Measurements from ENCODE around the gene ANXA2. TPM values are rescaled to one million over a fixed set of nuclear protein-coding genes. Genes with fewer than 3 reads are reported as not detected.
"Not testable (repeated sequence)": the region's sequence is repeated elsewhere in the genome, so short reads cannot be mapped to it uniquely, and the experiment has no call there.

The ANXA2 gene
- total RNA-seq, 1 experiment from 2014 or later = 6.7 TPM

- Histone ChIP-seq H3K27ac (ENCODE audit: low read length) (no peak overlapping the region), H3K79me2 (ENCODE audit: low read length) (no peaks in the 10 kb centered on the region), H3K9ac (ENCODE audit: low read length) (no peak overlapping the region), H4K20me1 (ENCODE audit: insufficient read depth, low read depth, low read length) (no peaks in the 10 kb centered on the region), H3K27me3 (ENCODE audit: low read length) (no peaks in the 10 kb centered on the region), H3K9me2 (replicated peaks; ENCODE audit: insufficient read depth, low read length) (no peaks in the 10 kb centered on the region), H3K4me3 (ENCODE audit: low read length) (no peak overlapping the region), H3K36me3 (ENCODE audit: insufficient read depth, low read length) (peaks cover 5% of the 10 kb centered on the region; the same call in 1 of the 2 replicates), H3K4me2 (ENCODE audit: low read depth, low read length, poor library complexity, severe bottlenecking) (no peak overlapping the region), H3K9me3 (ENCODE audit: low read length) (no peaks in the 10 kb centered on the region), H2AFZ (ENCODE audit: low read length) (no peak overlapping the region), H3K4me1 (ENCODE audit: low read length) (no peaks in the 10 kb centered on the region)
- DNase-seq = no peak
These were observed 18.7 kb upstream of the ANXA2 start for GRCh38 chr15:60416484-60416883.

DNA sequence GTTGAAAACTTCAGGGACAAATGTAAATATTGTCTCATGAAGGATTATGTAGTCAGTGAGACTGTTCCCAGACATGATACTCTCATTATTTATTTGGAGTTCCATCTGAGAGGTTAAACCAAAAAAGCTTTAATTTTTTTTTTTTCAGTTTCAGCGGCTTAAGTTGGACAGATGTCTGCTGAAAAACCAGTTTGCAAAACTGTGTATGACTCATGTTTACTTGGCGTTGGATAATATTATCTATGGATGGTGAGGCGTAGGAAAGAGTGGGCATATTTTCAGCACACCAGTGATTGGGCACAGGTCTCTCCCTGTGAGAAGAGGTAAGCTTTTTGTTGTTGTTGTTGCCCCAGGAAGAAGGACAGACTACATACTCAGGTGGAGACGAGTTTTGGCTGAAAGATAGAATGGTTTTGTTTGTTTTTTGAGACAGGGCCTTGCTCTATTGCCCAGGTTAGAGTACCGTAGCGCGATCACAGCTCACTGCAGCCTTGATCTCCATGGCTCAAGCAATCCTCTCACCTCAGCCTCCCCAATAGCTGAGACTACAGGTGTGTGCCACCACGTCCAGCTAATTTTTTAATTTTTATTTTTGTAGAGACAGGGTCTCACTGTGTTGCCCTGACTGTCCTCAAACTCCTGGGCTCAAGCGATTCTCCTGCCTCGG is 16.4 kb upstream of the ANXA2 start:
- no peaks in the 10 kb centered on the region for H4K20me1 ChIP-seq (ENCODE audit: insufficient read depth, low read depth, low read length)
- no peaks in the 10 kb centered on the region for H3K9me2 ChIP-seq (replicated peaks; ENCODE audit: insufficient read depth, low read length)
- no peak for DNase-seq
- H3K4me1 ChIP-seq (ENCODE audit: low read length) = no peaks in the 10 kb centered on the region
- H2AFZ ChIP-seq (ENCODE audit: low read length) = no peak overlapping the region
- H3K36me3 ChIP-seq (ENCODE audit: insufficient read depth, low read length) = no peaks in the 10 kb centered on the region
- H3K9ac ChIP-seq (ENCODE audit: low read length) = no peak overlapping the region
- H3K27me3 ChIP-seq (ENCODE audit: low read length) = no peaks in the 10 kb centered on the region
- no peaks in the 10 kb centered on the region for H3K79me2 ChIP-seq (ENCODE audit: low read length)
- no peaks in the 10 kb centered on the region for H3K9me3 ChIP-seq (ENCODE audit: low read length)
- no peak overlapping the region for H3K27ac ChIP-seq (ENCODE audit: low read length)
- no peak overlapping the region for H3K4me2 ChIP-seq (ENCODE audit: low read depth, low read length, poor library complexity, severe bottlenecking)
- H3K4me3 ChIP-seq (ENCODE audit: low read length) = no peak overlapping the region

DNA sequence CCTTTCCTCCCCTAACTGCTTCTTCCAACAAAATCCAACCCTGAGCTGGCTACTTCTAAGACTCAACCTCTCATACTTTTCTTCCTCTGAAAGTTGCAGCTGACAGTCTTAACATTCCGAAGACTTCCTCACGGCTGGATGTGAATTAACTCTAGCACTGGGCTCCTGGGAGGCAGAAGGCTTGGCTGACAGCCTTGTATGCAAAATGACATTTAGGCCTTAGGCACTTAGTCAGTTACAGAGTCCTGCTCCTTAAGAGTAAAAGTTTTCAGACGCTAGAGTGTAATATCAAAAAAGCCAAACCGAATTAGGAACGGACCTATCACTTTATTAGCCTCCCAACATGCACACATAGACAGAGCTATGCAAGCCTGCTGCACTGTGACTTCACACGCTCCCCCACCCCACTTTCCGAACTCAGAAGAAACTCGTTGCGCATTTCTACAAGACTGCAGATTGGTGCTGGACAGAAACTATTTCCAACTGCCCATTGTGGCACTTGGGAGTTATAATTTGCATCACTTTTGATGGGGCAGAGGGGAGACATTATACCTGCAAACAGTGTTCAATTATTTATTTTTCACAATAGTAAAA is 15.5 kb upstream of the ANXA2 start:
- DNase-seq = no peak
- no peaks in the 10 kb centered on the region for H3K9me2 ChIP-seq (replicated peaks; ENCODE audit: insufficient read depth, low read length)
- no peak overlapping the region for H3K4me2 ChIP-seq (ENCODE audit: low read depth, low read length, poor library complexity, severe bottlenecking)
- H3K79me2 ChIP-seq (ENCODE audit: low read length) = no peaks in the 10 kb centered on the region
- no peak overlapping the region for H3K27ac ChIP-seq (ENCODE audit: low read length)
- peaks cover 5% of the 10 kb centered on the region for H3K4me1 ChIP-seq (ENCODE audit: low read length)
- no peaks in the 10 kb centered on the region for H4K20me1 ChIP-seq (ENCODE audit: insufficient read depth, low read depth, low read length)
- H3K9ac ChIP-seq (ENCODE audit: low read length) = no peak overlapping the region
- no peak overlapping the region for H2AFZ ChIP-seq (ENCODE audit: low read length)
- no peak overlapping the region for H3K4me3 ChIP-seq (ENCODE audit: low read length)
- no peaks in the 10 kb centered on the region for H3K27me3 ChIP-seq (ENCODE audit: low read length)
- H3K36me3 ChIP-seq (ENCODE audit: insufficient read depth, low read length) = no peaks in the 10 kb centered on the region
- no peaks in the 10 kb centered on the region for H3K9me3 ChIP-seq (ENCODE audit: low read length)

- H4K20me1 ChIP-seq (ENCODE audit: insufficient read depth, low read depth, low read length); H3K9ac ChIP-seq (ENCODE audit: low read length); H3K4me1 ChIP-seq (ENCODE audit: low read length); H3K9me2 ChIP-seq (replicated peaks; ENCODE audit: insufficient read depth, low read length); H3K4me3 ChIP-seq (ENCODE audit: low read length); H3K4me2 ChIP-seq (ENCODE audit: low read depth, low read length, poor library complexity, severe bottlenecking); H3K36me3 ChIP-seq (ENCODE audit: insufficient read depth, low read length); DNase-seq; H2AFZ ChIP-seq (ENCODE audit: low read length); H3K9me3 ChIP-seq (ENCODE audit: low read length); H3K79me2 ChIP-seq (ENCODE audit: low read length); H3K27me3 ChIP-seq (ENCODE audit: low read length); H3K27ac ChIP-seq (ENCODE audit: low read length): not testable (repeated sequence)
These were observed 15.0 kb upstream of the ANXA2 start for GRCh38 chr15:60412807-60413206.

- Histone ChIP-seq H3K79me2 (ENCODE audit: low read length) (no peaks in the 10 kb centered on the region), H3K4me2 (ENCODE audit: low read depth, low read length, poor library complexity, severe bottlenecking) (no peak overlapping the region), H3K27ac (ENCODE audit: low read length) (no peak overlapping the region), H3K9ac (ENCODE audit: low read length) (no peak overlapping the region), H2AFZ (ENCODE audit: low read length) (no peak overlapping the region), H3K4me3 (ENCODE audit: low read length) (no peak overlapping the region), H3K36me3 (ENCODE audit: insufficient read depth, low read length) (no peaks in the 10 kb centered on the region), H4K20me1 (ENCODE audit: insufficient read depth, low read depth, low read length) (no peaks in the 10 kb centered on the region), H3K4me1 (ENCODE audit: low read length) (peaks cover 7% of the 10 kb centered on the region), H3K9me3 (ENCODE audit: low read length) (no peaks in the 10 kb centered on the region), H3K9me2 (replicated peaks; ENCODE audit: insufficient read depth, low read length) (no peaks in the 10 kb centered on the region), H3K27me3 (ENCODE audit: low read length) (no peaks in the 10 kb centered on the region)
- no peak for DNase-seq
These were observed 14.1 kb upstream of the ANXA2 start for GRCh38 chr15:60411774-60412425.

GRCh38 chr15:60410350-60410749 is 12.6 kb upstream of the ANXA2 start:
- not testable (repeated sequence) for H3K27ac ChIP-seq (ENCODE audit: low read length); H4K20me1 ChIP-seq (ENCODE audit: insufficient read depth, low read depth, low read length); H2AFZ ChIP-seq (ENCODE audit: low read length); DNase-seq; H3K4me3 ChIP-seq (ENCODE audit: low read length); H3K9ac ChIP-seq (ENCODE audit: low read length); H3K79me2 ChIP-seq (ENCODE audit: low read length); H3K4me1 ChIP-seq (ENCODE audit: low read length); H3K9me3 ChIP-seq (ENCODE audit: low read length); H3K27me3 ChIP-seq (ENCODE audit: low read length); H3K4me2 ChIP-seq (ENCODE audit: low read depth, low read length, poor library complexity, severe bottlenecking); H3K9me2 ChIP-seq (replicated peaks; ENCODE audit: insufficient read depth, low read length); H3K36me3 ChIP-seq (ENCODE audit: insufficient read depth, low read length)

DNA sequence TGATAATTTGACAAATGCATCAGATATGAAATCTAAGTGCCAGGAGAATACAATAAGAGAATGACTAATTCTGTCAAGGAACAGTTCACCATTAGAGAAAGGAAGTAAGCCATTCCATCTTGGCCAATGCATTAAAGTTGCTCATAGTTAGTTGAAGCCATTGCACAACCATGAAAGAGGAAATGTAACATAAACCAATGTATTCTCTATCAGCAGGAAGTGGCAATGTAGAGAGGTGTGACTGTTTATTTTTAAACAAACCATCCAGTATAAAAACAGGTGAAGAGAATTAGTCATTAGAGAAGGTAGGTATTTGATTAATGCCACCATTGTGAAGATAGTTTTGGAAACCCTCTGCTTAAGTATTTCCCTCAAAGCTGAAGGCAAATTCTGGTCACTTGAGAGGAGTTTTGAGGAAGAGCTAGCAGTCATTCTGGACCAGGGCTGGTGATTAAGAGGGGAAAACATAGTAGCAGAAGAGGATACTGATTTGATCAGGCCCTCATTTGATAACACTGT is 10.7 kb upstream of the ANXA2 start:
- no peaks in the 10 kb centered on the region for H3K79me2 ChIP-seq (ENCODE audit: low read length)
- peak; percentile 46 for DNase-seq
- H3K9ac ChIP-seq (ENCODE audit: low read length) = no peak overlapping the region
- no peak overlapping the region for H3K27ac ChIP-seq (ENCODE audit: low read length)
- H3K4me2 ChIP-seq (ENCODE audit: low read depth, low read length, poor library complexity, severe bottlenecking) = no peak overlapping the region
- H2AFZ ChIP-seq (ENCODE audit: low read length) = peak overlapping the region; percentile 63; the same call in 1 of the 2 replicates
- H3K36me3 ChIP-seq (ENCODE audit: insufficient read depth, low read length) = no peaks in the 10 kb centered on the region
- H3K4me1 ChIP-seq (ENCODE audit: low read length) = peaks cover 7% of the 10 kb centered on the region
- no peaks in the 10 kb centered on the region for H3K27me3 ChIP-seq (ENCODE audit: low read length)
- no peaks in the 10 kb centered on the region for H3K9me3 ChIP-seq (ENCODE audit: low read length)
- no peaks in the 10 kb centered on the region for H3K9me2 ChIP-seq (replicated peaks; ENCODE audit: insufficient read depth, low read length)
- H3K4me3 ChIP-seq (ENCODE audit: low read length) = no peak overlapping the region
- no peaks in the 10 kb centered on the region for H4K20me1 ChIP-seq (ENCODE audit: insufficient read depth, low read depth, low read length)

DNA sequence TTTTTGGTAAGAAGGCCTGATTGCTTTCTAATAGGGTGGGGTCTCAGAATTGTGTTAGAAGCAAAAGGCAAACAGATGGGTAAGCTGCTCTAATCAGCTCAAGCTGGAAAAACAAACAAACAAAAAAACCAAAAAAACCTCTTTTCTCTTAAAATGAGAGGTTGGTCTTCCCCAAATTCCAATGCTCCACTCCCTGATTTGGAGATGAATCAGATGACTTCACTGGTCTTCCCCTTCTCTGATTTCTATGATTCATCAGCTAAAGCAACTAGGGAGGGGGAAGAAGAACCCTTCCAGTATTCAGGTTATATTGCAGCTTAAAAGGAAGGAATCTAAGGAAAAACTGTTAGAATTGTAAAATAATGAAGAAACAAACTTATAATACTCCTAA is 9.6 kb upstream of the ANXA2 start:
- no peak overlapping the region for H3K4me2 ChIP-seq (ENCODE audit: low read depth, low read length, poor library complexity, severe bottlenecking)
- no peak for DNase-seq
- H3K9me3 ChIP-seq (ENCODE audit: low read length) = no peaks in the 10 kb centered on the region
- H3K4me3 ChIP-seq (ENCODE audit: low read length) = no peak overlapping the region
- no peaks in the 10 kb centered on the region for H3K9me2 ChIP-seq (replicated peaks; ENCODE audit: insufficient read depth, low read length)
- no peak overlapping the region for H3K27ac ChIP-seq (ENCODE audit: low read length)
- no peaks in the 10 kb centered on the region for H3K79me2 ChIP-seq (ENCODE audit: low read length)
- no peaks in the 10 kb centered on the region for H3K36me3 ChIP-seq (ENCODE audit: insufficient read depth, low read length)
- no peaks in the 10 kb centered on the region for H3K27me3 ChIP-seq (ENCODE audit: low read length)
- no peak overlapping the region for H2AFZ ChIP-seq (ENCODE audit: low read length)
- H4K20me1 ChIP-seq (ENCODE audit: insufficient read depth, low read depth, low read length) = no peaks in the 10 kb centered on the region
- H3K9ac ChIP-seq (ENCODE audit: low read length) = no peak overlapping the region
- H3K4me1 ChIP-seq (ENCODE audit: low read length) = peaks cover 7% of the 10 kb centered on the region

Measured in Karpas-422 (cell line).